Dermis blood vessel endothelial cell (primary cell): ENCODE results near the gene EFTUD2. TPM values are rescaled to one million over a fixed set of nuclear protein-coding genes. Genes with fewer than 3 reads are reported as not detected.

ENCODE experiments used
- DNase-seq: peaks from one replicate; pipeline ENCODE4 v3.0.0; 2010
- total RNA-seq: library from RNA; depleted of rRNA; stranded (reverse); fragments of >200 nt; gene quantifications from 2 replicates; pipeline ENCODE4 v1.2.3, GENCODE V29; 2014

Gene EFTUD2
- total RNA-seq, 1 donor from 2014 or later: 154 TPM

DNA sequence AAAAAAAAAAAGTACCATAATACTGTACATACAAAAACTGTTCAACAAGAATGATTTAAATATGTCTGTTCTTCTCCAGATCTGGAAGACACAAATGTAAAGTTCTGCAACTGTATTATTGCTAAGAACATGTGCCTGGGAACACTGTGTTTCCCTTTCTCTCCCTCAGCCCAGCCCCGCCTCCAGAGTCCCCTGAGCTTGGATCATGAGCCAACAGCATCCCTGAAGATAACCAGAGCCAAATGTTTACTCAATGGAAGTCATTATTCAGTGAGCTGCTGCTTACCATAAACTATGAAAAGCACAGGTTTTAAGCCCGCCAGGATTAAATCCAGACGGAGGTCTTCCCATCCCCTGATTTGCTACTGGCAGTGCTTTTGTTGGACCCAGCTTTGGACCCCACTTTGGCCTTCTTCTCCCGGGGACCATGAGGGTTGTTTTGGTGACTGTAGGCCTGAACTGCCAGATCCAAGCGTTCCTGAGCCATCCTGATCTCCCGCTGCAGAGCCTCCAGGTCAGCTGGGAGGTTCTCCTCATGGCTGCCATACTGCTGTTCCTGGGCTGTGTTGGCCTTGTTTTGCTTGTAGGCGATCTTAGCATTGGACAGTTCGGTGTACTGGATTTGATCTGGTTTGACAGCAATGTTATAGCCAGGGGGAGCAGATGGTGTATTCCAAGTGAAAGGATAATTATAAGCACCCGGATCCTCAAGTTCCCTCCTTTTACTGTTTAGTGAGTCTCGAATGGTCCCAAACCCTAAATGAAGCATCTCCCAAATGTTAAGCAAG lies 94.7 kb downstream of the EFTUD2 start:
- DNase-seq: no peak

DNA sequence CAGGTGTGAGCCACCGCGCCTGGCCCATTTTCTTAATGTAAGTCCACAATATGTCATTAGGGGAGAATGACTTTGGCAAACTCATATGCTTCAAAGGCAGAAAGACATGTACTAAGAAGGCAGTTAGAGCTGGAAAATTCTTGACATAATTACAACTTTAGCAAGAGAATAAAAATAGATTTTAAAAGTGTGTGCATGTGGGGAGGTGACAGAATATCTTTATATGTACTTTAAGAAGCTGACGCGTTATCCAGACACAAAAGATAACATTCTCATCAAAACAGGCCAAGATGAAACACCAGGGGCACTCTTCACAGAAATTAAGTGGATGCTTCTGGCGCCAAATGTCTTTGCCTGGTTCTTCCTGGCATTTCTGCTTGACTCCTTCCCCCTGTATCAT lies 97.4 kb downstream of the EFTUD2 start:
- no peak for DNase-seq

Other genes starting within 250 kb of the EFTUD2 start
- under 0.01 TPM in 2 replicates for gene MEIOC, start 243.0 kb downstream of the EFTUD2 start, total RNA-seq
- 40.2 and 45.5 TPM in 2 replicates for gene CCDC43, start 209.7 kb downstream of the EFTUD2 start, total RNA-seq
- gene DBF4B, start 190.8 kb downstream of the EFTUD2 start, total RNA-seq: 2.6 and 7.7 TPM in 2 replicates
- gene ADAM11, start 140.5 kb downstream of the EFTUD2 start, total RNA-seq: under 0.01 and 0.09 TPM in 2 replicates
- 7.5 and 13.9 TPM in 2 replicates for gene GJC1, start 69.2 kb downstream of the EFTUD2 start, total RNA-seq
- gene HIGD1B, start 51.6 kb downstream of the EFTUD2 start, total RNA-seq: not detected in 2 replicates
- gene GFAP, start 16.1 kb upstream of the EFTUD2 start, total RNA-seq: 0.51 TPM in 1 of 2 replicates, not detected in the other
- gene KIF18B, start 48.3 kb upstream of the EFTUD2 start, total RNA-seq: 1.4 and 7.3 TPM in 2 replicates
- gene C1QL1, start 68.9 kb upstream of the EFTUD2 start, total RNA-seq: 0.14 TPM in 1 of 2 replicates, not detected in the other
- gene DCAKD, start 152.2 kb upstream of the EFTUD2 start, total RNA-seq: 33.8 and 36.4 TPM in 2 replicates
- gene NMT1, start 161.9 kb upstream of the EFTUD2 start, total RNA-seq: 69.4 and 79.1 TPM in 2 replicates
- 51.3 and 51.4 TPM in 2 replicates for gene PLCD3, start 233.1 kb upstream of the EFTUD2 start, total RNA-seq
- 4.5 and 4.9 TPM in 2 replicates for gene ACBD4, start 236.2 kb upstream of the EFTUD2 start, total RNA-seq
- 7.0 and 11.0 TPM in 2 replicates for gene HEXIM1, start 249.0 kb upstream of the EFTUD2 start, total RNA-seq